Neuron (in vitro differentiated cells): ENCODE measurements around the gene WIPF3.

Source experiments
- H2AFZ ChIP-seq: one replicate; pipeline ENCODE4 v1.6.1; 2013; ENCODE audit warnings: low read depth, mild to moderate bottlenecking, inconsistent platforms, low read length, moderate library complexity
- H3K27me3 ChIP-seq: one replicate; pipeline ENCODE4 v1.6.1; 2013; ENCODE audit warnings: low read length; ENCODE audit not compliant: insufficient read depth
- H3K36me3 ChIP-seq: one replicate; pipeline ENCODE4 v1.6.1; 2013; ENCODE audit warnings: low read length; ENCODE audit not compliant: insufficient read depth
- H3K4me1 ChIP-seq: one replicate; pipeline ENCODE4 v1.6.1; 2013; ENCODE audit warnings: low read length; ENCODE audit not compliant: insufficient read depth
- H3K4me3 ChIP-seq: 2 replicates; pipeline ENCODE4 v1.5.1; 2013; ENCODE audit warnings: mild to moderate bottlenecking, low read length, moderate library complexity
- H3K9me3 ChIP-seq: one replicate; pipeline ENCODE4 v1.6.1; 2013; ENCODE audit warnings: low read length

Gene WIPF3

GRCh38 chr7:29895559-29895958, 89.3 kb downstream of the WIPF3 start:
- Histone ChIP-seq H3K36me3 (no peaks in the 10 kb centered on the region), H3K4me3 (no peak overlapping the region), H3K4me1 (peaks cover 13% of the 10 kb centered on the region), H3K9me3 (no peaks in the 10 kb centered on the region), H2AFZ (no peak overlapping the region), H3K27me3 (no peaks in the 10 kb centered on the region)

DNA sequence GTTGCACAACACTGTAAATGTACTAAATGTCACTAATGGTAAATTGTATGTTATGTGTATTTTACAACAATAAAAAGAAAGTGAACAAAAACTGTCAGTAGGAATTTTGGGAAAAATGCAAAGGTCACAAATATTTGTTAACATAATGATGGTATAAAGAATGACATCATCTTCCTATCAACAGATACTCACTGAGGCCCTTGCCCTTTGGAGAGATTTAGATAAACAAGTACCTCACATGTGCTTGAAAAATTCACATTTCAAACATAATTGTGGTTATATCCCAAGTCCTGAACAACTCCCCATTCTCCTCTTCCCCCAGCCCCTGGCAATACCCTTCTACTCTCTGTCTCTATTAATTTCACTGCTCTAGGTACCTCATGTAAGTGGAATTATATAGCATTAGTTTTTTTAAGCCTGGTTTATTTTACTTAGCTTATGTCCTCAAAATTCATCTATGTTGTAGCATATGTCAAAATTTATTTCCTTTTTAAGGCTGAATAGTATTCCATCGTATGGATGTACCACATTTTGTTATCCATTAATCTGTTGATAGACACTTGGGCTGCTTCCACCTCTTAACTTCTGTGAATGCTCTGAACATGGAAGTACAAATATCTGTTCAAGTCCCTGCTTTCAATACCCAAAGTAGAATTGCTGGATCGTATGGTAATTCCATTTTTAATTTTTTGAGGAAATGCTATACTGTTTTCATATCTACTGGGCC, 90.5 kb downstream of the WIPF3 start:
- no peak overlapping the region for H3K4me3 ChIP-seq
- peaks cover 13% of the 10 kb centered on the region for H3K4me1 ChIP-seq
- H3K9me3 ChIP-seq, result no peaks in the 10 kb centered on the region
- no peaks in the 10 kb centered on the region for H3K36me3 ChIP-seq
- no peaks in the 10 kb centered on the region for H3K27me3 ChIP-seq
- no peak overlapping the region for H2AFZ ChIP-seq

DNA sequence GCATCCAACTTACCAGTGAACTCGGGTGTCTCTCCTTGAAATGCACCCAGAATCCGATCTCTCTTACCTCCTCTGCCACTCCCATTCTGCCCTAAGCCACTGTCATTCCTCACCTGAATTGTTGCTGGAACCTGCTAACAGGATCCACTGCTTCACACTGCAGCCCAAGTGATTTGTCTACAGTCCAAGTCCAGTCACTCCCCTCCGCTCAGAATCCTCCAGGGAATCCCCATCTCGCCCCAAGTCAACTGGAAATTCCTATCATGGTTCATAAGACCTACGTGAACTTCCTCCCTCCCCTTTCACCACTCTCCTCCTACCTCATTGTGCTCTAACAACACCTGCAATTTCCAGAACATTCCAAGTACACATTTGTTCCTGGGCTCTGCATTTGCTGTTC, 92.0 kb downstream of the WIPF3 start:
- Histone ChIP-seq H3K4me1 (peaks cover 9% of the 10 kb centered on the region), H2AFZ (no peak overlapping the region), H3K4me3 (no peak overlapping the region), H3K27me3 (no peaks in the 10 kb centered on the region), H3K9me3 (no peaks in the 10 kb centered on the region), H3K36me3 (no peaks in the 10 kb centered on the region)

DNA sequence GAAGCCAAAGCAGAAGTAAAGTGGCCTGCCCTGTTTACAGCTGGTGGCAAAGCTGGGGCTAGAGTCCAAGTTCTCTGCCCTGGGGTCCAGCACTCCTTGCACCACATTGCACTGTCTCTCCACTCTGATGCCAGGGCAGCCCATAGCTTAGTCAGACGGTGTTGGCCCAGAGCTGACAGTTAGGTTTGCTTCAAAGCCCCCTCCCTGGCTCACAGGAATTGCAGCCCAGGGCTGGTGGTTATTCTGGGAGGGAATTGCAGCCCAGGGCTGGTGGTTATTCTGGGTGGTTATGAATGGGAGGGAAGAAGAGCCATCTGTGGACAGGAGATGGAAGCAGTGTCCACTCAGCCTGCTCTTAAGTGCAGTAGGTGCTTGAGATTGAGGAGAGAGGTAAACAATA, 94.4 kb downstream of the WIPF3 start:
- H3K36me3 ChIP-seq, result no peaks in the 10 kb centered on the region
- H3K9me3 ChIP-seq, result no peaks in the 10 kb centered on the region
- no peaks in the 10 kb centered on the region for H3K27me3 ChIP-seq
- no peak overlapping the region for H2AFZ ChIP-seq
- H3K4me3 ChIP-seq, result no peak overlapping the region
- no peaks in the 10 kb centered on the region for H3K4me1 ChIP-seq

- Histone ChIP-seq H3K4me3 (no peak overlapping the region), H2AFZ (no peak overlapping the region), H3K9me3 (no peaks in the 10 kb centered on the region), H3K4me1 (no peaks in the 10 kb centered on the region), H3K27me3 (no peaks in the 10 kb centered on the region), H3K36me3 (no peaks in the 10 kb centered on the region)
Observed at GRCh38 chr7:29906200-29907022, 100.1 kb downstream of the WIPF3 start.

- Histone ChIP-seq H3K36me3 (peaks cover 9% of the 10 kb centered on the region), H3K4me3 (no peak overlapping the region), H3K4me1 (peaks cover 7% of the 10 kb centered on the region), H3K27me3 (no peaks in the 10 kb centered on the region), H2AFZ (no peak overlapping the region), H3K9me3 (no peaks in the 10 kb centered on the region)
Observed at GRCh38 chr7:29914180-29914579, 107.9 kb downstream of the WIPF3 start.

- Histone ChIP-seq H3K4me3 (no peak overlapping the region), H3K36me3 (peaks cover 19% of the 10 kb centered on the region), H3K27me3 (no peaks in the 10 kb centered on the region), H2AFZ (no peak overlapping the region), H3K9me3 (no peaks in the 10 kb centered on the region), H3K4me1 (peaks cover 7% of the 10 kb centered on the region)
Observed at GRCh38 chr7:29915481-29916215, 109.3 kb downstream of the WIPF3 start.

DNA sequence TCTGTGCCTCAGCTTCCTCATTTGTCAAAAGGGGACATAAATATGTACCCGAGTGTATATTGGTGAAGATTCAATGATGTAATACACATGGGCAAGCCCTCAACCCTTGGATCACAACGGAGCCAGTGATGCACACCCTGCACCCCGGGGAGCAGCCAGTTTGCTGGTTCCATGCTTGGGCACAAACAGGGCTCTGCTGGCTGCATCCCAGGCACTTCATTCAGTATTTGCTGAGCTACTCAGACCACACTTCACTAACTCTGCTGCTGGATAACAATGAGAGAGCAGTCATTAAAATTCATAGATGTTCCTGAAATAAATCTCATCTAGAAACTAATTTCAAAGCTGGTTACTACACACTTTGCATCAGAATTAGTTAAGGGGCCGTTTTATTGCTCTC, 111.3 kb downstream of the WIPF3 start:
- Histone ChIP-seq H2AFZ (no peak overlapping the region), H3K36me3 (peaks cover 26% of the 10 kb centered on the region), H3K4me3 (no peak overlapping the region), H3K9me3 (no peaks in the 10 kb centered on the region), H3K27me3 (no peaks in the 10 kb centered on the region), H3K4me1 (peaks cover 7% of the 10 kb centered on the region)

GRCh38 chr7:29918850-29919249, 112.5 kb downstream of the WIPF3 start:
- H3K9me3 ChIP-seq, result no peaks in the 10 kb centered on the region
- H3K4me3 ChIP-seq, result no peak overlapping the region
- H3K4me1 ChIP-seq, result peaks cover 7% of the 10 kb centered on the region
- no peaks in the 10 kb centered on the region for H3K27me3 ChIP-seq
- H3K36me3 ChIP-seq, result peaks cover 38% of the 10 kb centered on the region
- H2AFZ ChIP-seq, result no peak overlapping the region

DNA sequence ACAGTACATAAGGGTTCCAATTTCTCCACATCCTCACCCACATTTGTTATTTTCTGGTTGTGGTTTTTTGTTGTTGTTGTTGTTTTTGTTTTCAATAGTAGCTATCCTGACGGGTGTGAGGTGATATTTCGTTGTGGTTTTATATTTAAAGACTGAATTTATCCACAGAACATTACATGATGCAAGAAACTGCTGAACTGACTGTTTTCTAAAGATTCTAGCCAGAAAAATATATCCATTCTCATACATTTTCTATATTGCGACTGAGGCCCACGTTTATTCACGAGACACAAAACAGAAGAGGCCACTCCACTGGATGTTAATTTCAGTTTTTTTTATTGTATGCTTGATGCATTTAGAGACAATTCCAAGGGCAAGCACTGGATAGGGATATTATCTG, 113.5 kb downstream of the WIPF3 start:
- H3K36me3 ChIP-seq, result peaks cover 44% of the 10 kb centered on the region
- H2AFZ ChIP-seq, result no peak overlapping the region
- no peaks in the 10 kb centered on the region for H3K9me3 ChIP-seq
- peaks cover 7% of the 10 kb centered on the region for H3K4me1 ChIP-seq
- no peaks in the 10 kb centered on the region for H3K27me3 ChIP-seq
- no peak overlapping the region for H3K4me3 ChIP-seq

DNA sequence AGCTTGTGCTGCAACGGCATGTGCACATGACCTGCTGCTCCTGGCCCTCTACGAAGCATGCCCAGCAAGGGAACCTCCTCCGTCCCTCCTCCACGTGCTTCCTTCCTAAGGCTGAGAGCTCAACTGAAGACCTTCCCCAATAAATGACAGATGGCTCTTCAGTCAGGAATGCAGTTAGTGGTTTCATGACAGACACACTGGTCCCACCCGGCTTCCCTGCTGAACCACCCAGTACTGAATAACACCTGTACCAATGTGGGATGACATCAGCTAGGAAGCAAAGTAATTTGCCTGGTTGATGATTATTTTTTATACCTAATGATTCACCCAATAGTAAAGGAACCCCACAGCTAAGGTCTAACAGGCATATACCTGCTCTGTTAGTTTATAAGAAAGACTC, 114.2 kb downstream of the WIPF3 start:
- H3K4me1 ChIP-seq, result peaks cover 7% of the 10 kb centered on the region
- no peak overlapping the region for H3K4me3 ChIP-seq
- H2AFZ ChIP-seq, result no peak overlapping the region
- H3K36me3 ChIP-seq, result peaks cover 47% of the 10 kb centered on the region
- no peaks in the 10 kb centered on the region for H3K9me3 ChIP-seq
- H3K27me3 ChIP-seq, result no peaks in the 10 kb centered on the region

GRCh38 chr7:29921404-29922010, 115.2 kb downstream of the WIPF3 start:
- H2AFZ ChIP-seq, result no peak overlapping the region
- no peaks in the 10 kb centered on the region for H3K9me3 ChIP-seq
- H3K36me3 ChIP-seq, result peaks cover 50% of the 10 kb centered on the region

More at GRCh38 chr7:29921404-29922010, 115.2 kb downstream of the WIPF3 start:
- Histone ChIP-seq H3K27me3 (no peaks in the 10 kb centered on the region), H3K4me1 (peaks cover 7% of the 10 kb centered on the region), H3K4me3 (no peak overlapping the region)
